SK-N-SH (cell line): ENCODE results near the gene SRD5A3. TPM values are rescaled to one million over a fixed set of nuclear protein-coding genes. Genes with fewer than 3 reads are reported as not detected.

Experiments
- CTCF ChIA-PET: fragments of 300-600, 350-600 bp; formaldehyde crosslinking; extraction: SDS; loops from one replicate; lab custom pipeline; 2021; lab: Yijun Ruan, JAX
- POLR2A ChIA-PET: fragments of 350-600 bp; sonication (Branson Sonifier 250); formaldehyde crosslinking; extraction: SDS; loops from one replicate; lab custom pipeline; 2020; ENCODE audit warnings: antibody characterized with exemption, inconsistent platforms; lab: Yijun Ruan, JAX
- DNase-seq: peaks from one replicate; pipeline ENCODE4 v3.0.0; 2012
- H2AFZ ChIP-seq: fragments of 200-600 bp; sonication (generic); 2 replicates; pipeline ENCODE4 v1.8.1; 2016; ENCODE audit warnings: antibody characterized with exemption, mild to moderate bottlenecking, low read depth
- H3F3A ChIP-seq: fragments of 200-600 bp; sonication (generic); replicated peaks from 2 replicates; pipeline ENCODE3; 2016; ENCODE audit warnings: antibody characterized with exemption, mild to moderate bottlenecking; ENCODE audit not compliant: insufficient read depth
- H3K27ac ChIP-seq, 2 experiments: fragments of 200-500 bp in 1 of 2; fragments of 200-600 bp in 1 of 2; sonication (Bioruptor generic) in 1 of 2; sonication (generic), shearing (Covaris generic) in 1 of 2; 2 replicates each; pipeline versions ENCODE4 v1.5.1 to v1.6.1; 2014 to 2016; ENCODE audit warnings: low read depth in 2 of 2, inconsistent platforms in 1 of 2, low read length in 1 of 2, mild to moderate bottlenecking in 1 of 2, mixed read lengths in 1 of 2
- H3K27me3 ChIP-seq: fragments of 200-600 bp; sonication (generic), shearing (Covaris generic); 2 replicates; pipeline ENCODE4 v1.6.1; 2016; ENCODE audit warnings: mixed run types; ENCODE audit not compliant: insufficient read depth
- H3K36me3 ChIP-seq, 2 experiments: fragments of 200-500 bp in 1 of 2; fragments of 200-600 bp in 1 of 2; sonication (Bioruptor generic) in 1 of 2; sonication (generic) in 1 of 2; replicated peaks in 1 of 2; 2 replicates each; pipeline versions ENCODE3 to v1.5.1; 2014 to 2016; ENCODE audit warnings: low read length in 1 of 2, mild to moderate bottlenecking in 1 of 2; ENCODE audit not compliant: insufficient read depth in 2 of 2, control insufficient read depth in 1 of 2
- H3K4me1 ChIP-seq, 2 experiments: fragments of 200-500 bp in 1 of 2; fragments of 200-600 bp in 1 of 2; sonication (Bioruptor generic) in 1 of 2; sonication (generic), shearing (Covaris generic) in 1 of 2; 2 replicates each; pipeline versions ENCODE4 v1.5.1 to v1.6.1; 2014 to 2016; ENCODE audit warnings: low read depth in 1 of 2, low read length in 1 of 2, mixed run types in 1 of 2; ENCODE audit not compliant: insufficient read depth in 2 of 2, control insufficient read depth in 1 of 2
- H3K4me2 ChIP-seq: fragments of 200-600 bp; sonication (generic), shearing (Covaris generic); 2 replicates; pipeline ENCODE4 v1.6.1; 2017; ENCODE audit warnings: mixed run types
- H3K4me3 ChIP-seq, 2 experiments: fragments of 200-500 bp in 1 of 2; fragments of 200-600 bp in 1 of 2; sonication (Bioruptor generic) in 1 of 2; sonication (generic), shearing (Covaris generic) in 1 of 2; 2 replicates each; pipeline versions ENCODE4 v1.5.1 to v1.8.1; 2014 to 2016; ENCODE audit warnings: low read depth in 2 of 2, inconsistent platforms in 1 of 2, low read length in 1 of 2, mild to moderate bottlenecking in 1 of 2, mixed read lengths in 1 of 2, moderate library complexity in 1 of 2
- H3K79me2 ChIP-seq: fragments of 200-600 bp; sonication (generic); 2 replicates; pipeline ENCODE4 v1.8.1; 2017; ENCODE audit warnings: mild to moderate bottlenecking; ENCODE audit not compliant: insufficient read depth
- H3K9ac ChIP-seq: fragments of 200-600 bp; sonication (generic); 2 replicates; pipeline ENCODE4 v1.6.1; 2017; ENCODE audit warnings: mixed run types
- H3K9me2 ChIP-seq: fragments of 200-600 bp; sonication (generic); 2 replicates; pipeline ENCODE4 v1.6.1; 2017; ENCODE audit warnings: mixed run types
- H3K9me3 ChIP-seq: fragments of 200-600 bp; sonication (generic); 2 replicates; pipeline ENCODE4 v1.6.1; 2017; ENCODE audit warnings: mixed run types, mild to moderate bottlenecking, moderate library complexity
- H4K20me1 ChIP-seq: fragments of 200-600 bp; sonication (generic); 2 replicates; pipeline ENCODE4 v1.6.1; 2017; ENCODE audit warnings: mild to moderate bottlenecking, mixed run types; ENCODE audit not compliant: insufficient read depth
- EZH2phosphoT487 ChIP-seq: fragments of 200-600 bp; sonication (generic); IDR thresholded peaks from 2 replicates; pipeline ENCODE4 v1.6.1; 2017; ENCODE audit warnings: low read depth, mixed run types, mild to moderate bottlenecking, antibody characterized with exemption, moderate library complexity, borderline replicate concordance
- REST ChIP-seq: IDR thresholded peaks from 2 replicates; pipeline ENCODE4 v1.6.1; 2012; ENCODE audit warnings: mild to moderate bottlenecking, low read depth, low read length, moderate library complexity
- YY1 ChIP-seq: IDR thresholded peaks from 2 replicates; pipeline ENCODE4 v1.4.0; 2012; ENCODE audit warnings: low read depth, mild to moderate bottlenecking
- WGBS: methylation state at CpG from one replicate; pipeline ENCODE4 v1.1.6; 2017; ENCODE audit warnings: low lambda C conversion rate; 5-methylcytosine and 5-hydroxymethylcytosine counted together
- polyA plus RNA-seq, 3 experiments: library from polyadenylated mRNA; depleted of rRNA; stranded (reverse); fragments of >200 nt; gene quantifications; 2 replicates each; pipeline ENCODE4 v1.2.3, GENCODE V29; 2012
- TF ChIP-seq, protein P1 (sequence below): fragments of 150-350 bp; IDR thresholded peaks from 2 replicates; pipeline ENCODE4 v1.6.1; 2016; ENCODE audit warnings: mild to moderate bottlenecking, low read depth, low read length

The SRD5A3 gene
- polyA plus RNA-seq, 1 of the 3 experiments (the other 2 are of a cell fraction): 5.1 TPM

- no peak overlapping the region for H3K4me2 ChIP-seq
- WGBS: 20% methylated on average over 4 of the region's 4 CpGs
Measured at GRCh38 chr4:55314141-55314820, 31.8 kb upstream of the SRD5A3 start.

More at GRCh38 chr4:55314141-55314820, 31.8 kb upstream of the SRD5A3 start:
- no peaks in the 10 kb centered on the region for H4K20me1 ChIP-seq
- ChIA-PET POLR2A (no interaction called here), CTCF (interaction anchor here (1.6 to 2.5 kb wide), 2 partner anchors 8 to 343 kb away, joined by 9 to 29 read pairs; no protein-coding TSS in a partner anchor)
- H3K9ac ChIP-seq: no peak overlapping the region
- no peaks in the 10 kb centered on the region for H3K4me1 ChIP-seq
- no peaks in the 10 kb centered on the region for H3K9me2 ChIP-seq
- no peak for DNase-seq
- TF ChIP-seq EZH2phosphoT487 (no peak), REST (no peak), YY1 (no peak)
- TF ChIP-seq, protein P1, sequence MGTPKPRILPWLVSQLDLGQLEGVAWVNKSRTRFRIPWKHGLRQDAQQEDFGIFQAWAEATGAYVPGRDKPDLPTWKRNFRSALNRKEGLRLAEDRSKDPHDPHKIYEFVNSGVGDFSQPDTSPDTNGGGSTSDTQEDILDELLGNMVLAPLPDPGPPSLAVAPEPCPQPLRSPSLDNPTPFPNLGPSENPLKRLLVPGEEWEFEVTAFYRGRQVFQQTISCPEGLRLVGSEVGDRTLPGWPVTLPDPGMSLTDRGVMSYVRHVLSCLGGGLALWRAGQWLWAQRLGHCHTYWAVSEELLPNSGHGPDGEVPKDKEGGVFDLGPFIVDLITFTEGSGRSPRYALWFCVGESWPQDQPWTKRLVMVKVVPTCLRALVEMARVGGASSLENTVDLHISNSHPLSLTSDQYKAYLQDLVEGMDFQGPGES: no peak
- H3K27ac ChIP-seq: no peak overlapping the region
- no peaks in the 10 kb centered on the region for H3K9me3 ChIP-seq
- no peaks in the 10 kb centered on the region for H3K79me2 ChIP-seq
- peaks cover 4% of the 10 kb centered on the region; the same call in 1 of the 2 replicates for H3K27me3 ChIP-seq
- H3F3A ChIP-seq: no peaks in the 10 kb centered on the region
- no peaks in the 10 kb centered on the region for H3K36me3 ChIP-seq
- no peak overlapping the region for H2AFZ ChIP-seq
- H3K4me3 ChIP-seq: no peak overlapping the region
